Measurements from ENCODE around the gene RAI1. TPM values are rescaled to one million over a fixed set of nuclear protein-coding genes. Genes with fewer than 3 reads are reported as not detected.

RAI1 gene
- total RNA-seq, 1 donor from 2014 or later = 24.7 TPM

GRCh38 chr17:17670701-17671305 is 10.5 kb upstream of the RAI1 start:
- H3K27ac ChIP-seq = no peak overlapping the region
- DNase-seq (ENCODE audit: low spot score in 2 of 2) = no peak
- intact Hi-C loops (cut with DNase I) = no loop called here

GRCh38 chr17:17671369-17672129 is 9.7 kb upstream of the RAI1 start:
- TF ChIP-seq CTCF (IDR thresholded peaks at IDR 0.05) = no peak
- Histone ChIP-seq H3K27ac (no peak overlapping the region), H3K4me3 (no peak overlapping the region), H3K27me3 (no peaks in the 10 kb centered on the region), H3K4me1 (no peaks in the 10 kb centered on the region), H3K36me3 (no peaks in the 10 kb centered on the region), H3K9me3 (no peaks in the 10 kb centered on the region)
- intact Hi-C loops (cut with DNase I) = no loop called here
- DNase-seq (ENCODE audit: low spot score in 2 of 2) = no peak

More at GRCh38 chr17:17670701-17671305, 10.5 kb upstream of the RAI1 start:
- TF ChIP-seq CTCF (IDR thresholded peaks at IDR 0.05) = no peak
- no peaks in the 10 kb centered on the region for H3K27me3 ChIP-seq
- no peak overlapping the region for H3K4me3 ChIP-seq
- H3K4me1 ChIP-seq = no peaks in the 10 kb centered on the region
- no peaks in the 10 kb centered on the region for H3K36me3 ChIP-seq
- H3K9me3 ChIP-seq = no peaks in the 10 kb centered on the region

GRCh38 chr17:17672453-17673368 is 8.5 kb upstream of the RAI1 start:
- no peaks in the 10 kb centered on the region for H3K9me3 ChIP-seq
- no peaks in the 10 kb centered on the region for H3K27me3 ChIP-seq
- no peak for TF ChIP-seq CTCF (IDR thresholded peaks at IDR 0.05)
- H3K36me3 ChIP-seq = no peaks in the 10 kb centered on the region
- no peak for DNase-seq (ENCODE audit: low spot score in 2 of 2)
- H3K27ac ChIP-seq = no peak overlapping the region
- H3K4me3 ChIP-seq = no peak overlapping the region
- intact Hi-C loops (cut with DNase I) = no loop called here
- no peaks in the 10 kb centered on the region for H3K4me1 ChIP-seq

GRCh38 chr17:17675416-17675815 is 5.8 kb upstream of the RAI1 start:
- intact Hi-C loops (cut with DNase I) = no loop called here

More at GRCh38 chr17:17675416-17675815, 5.8 kb upstream of the RAI1 start:
- H3K36me3 ChIP-seq = no peaks in the 10 kb centered on the region
- H3K4me3 ChIP-seq = no peak overlapping the region
- no peaks in the 10 kb centered on the region for H3K9me3 ChIP-seq
- H3K27ac ChIP-seq = no peak overlapping the region
- TF ChIP-seq CTCF (IDR thresholded peaks at IDR 0.05) = no peak
- no peaks in the 10 kb centered on the region for H3K4me1 ChIP-seq
- DNase-seq (ENCODE audit: low spot score in 2 of 2) = no peak
- H3K27me3 ChIP-seq = no peaks in the 10 kb centered on the region
